Activated B cell treated with CpG ODN at 0.5 μM for 24 hours (primary cell): ENCODE results near the gene TPSAB1. TPM values are rescaled to one million over a fixed set of nuclear protein-coding genes. Genes with fewer than 3 reads are reported as not detected.

Experiments
- ATAC-seq: fragments of 200-7000 bp; cut with Tn5 transposase; one replicate; pipeline ENCODE4 v1.10.0; 2021; ENCODE audit warnings: low read depth, mild to moderate bottlenecking, moderate library complexity
- CTCF ChIA-PET: fragments of 350-600 bp; sonication (Branson Sonifier 250); formaldehyde crosslinking; loops from one replicate; lab custom pipeline; 2021; ENCODE audit warnings: antibody characterized with exemption; lab: Charles Lee
- POLR2A ChIA-PET: fragments of 350-600 bp; sonication (Branson Sonifier 250); formaldehyde crosslinking; loops from one replicate; lab custom pipeline; 2021; ENCODE audit warnings: antibody characterized with exemption; lab: Charles Lee
- DNase-seq: peaks from one replicate; pipeline ENCODE4 v3.0.0; 2022
- H3K27ac Mint-ChIP-seq: one replicate; pipeline ENCODE4 v1.8.0; 2020; ENCODE audit warnings: mixed read lengths
- H3K27me3 Mint-ChIP-seq: one replicate; pipeline ENCODE4 v1.8.0; 2021; ENCODE audit warnings: mixed read lengths
- H3K36me3 Mint-ChIP-seq: one replicate; pipeline ENCODE4 v1.8.0; 2021; ENCODE audit warnings: low read depth, mixed read lengths
- H3K4me1 Mint-ChIP-seq: one replicate; pipeline ENCODE4 v1.8.0; 2021; ENCODE audit warnings: mixed read lengths
- H3K4me3 Mint-ChIP-seq: one replicate; pipeline ENCODE4 v1.8.0; 2020; ENCODE audit warnings: mild to moderate bottlenecking, mixed read lengths
- H3K9me3 Mint-ChIP-seq: one replicate; pipeline ENCODE4 v1.8.0; 2020; ENCODE audit warnings: mixed read lengths
- CTCF ChIP-seq: fragments of 200-600 bp; IDR thresholded peaks from one replicate; pipeline ENCODE4 v1.8.0; 2022; ENCODE audit warnings: antibody characterized with exemption, mild to moderate bottlenecking
- intact Hi-C: fragments of 100-400 bp; cut with micrococcal nuclease; formaldehyde crosslinking; loops from one replicate; pipeline ENCODE4 v1.15.1; 2024
- total RNA-seq: library from RNA; stranded (reverse); gene quantifications from 2 replicates; pipeline ENCODE4 v1.2.3, GENCODE V29; 2022

Gene TPSAB1
- total RNA-seq, 1 donor from 2014 or later = not detected

DNA sequence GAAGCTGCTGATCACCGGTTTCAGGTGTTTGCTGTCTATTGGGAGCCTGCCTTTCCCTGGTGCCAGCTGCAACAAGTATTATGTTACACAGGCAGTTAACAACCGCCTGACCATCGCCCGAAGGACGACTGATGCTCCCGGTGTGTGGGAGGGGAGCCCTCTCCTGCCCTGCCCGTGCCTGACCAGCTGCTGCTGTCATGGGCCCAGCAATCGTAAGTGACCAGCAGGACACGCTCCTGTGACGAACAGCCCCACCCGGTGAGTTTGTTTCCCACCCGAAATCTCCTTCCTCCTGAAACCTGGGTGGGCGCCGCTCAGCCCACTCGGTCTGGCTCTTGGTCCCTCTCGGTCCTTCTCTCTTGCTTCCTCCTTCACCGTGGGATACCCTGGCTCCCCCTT, 51.1 kb downstream of the TPSAB1 start:
- no peak overlapping the region for H3K4me3 Mint-ChIP-seq

More for the DNA sequence above, 51.1 kb downstream of the TPSAB1 start:
- ChIA-PET POLR2A (no interaction called here), CTCF (no interaction called here)
- peaks cover 23% of the 10 kb centered on the region for H3K4me1 Mint-ChIP-seq
- TF ChIP-seq CTCF = no peak
- intact Hi-C loops = no loop called here
- DNase-seq = no peak
- no peak overlapping the region for H3K27ac Mint-ChIP-seq
- H3K36me3 Mint-ChIP-seq = no peaks in the 10 kb centered on the region
- peaks cover 38% of the 10 kb centered on the region for H3K27me3 Mint-ChIP-seq
- no peaks in the 10 kb centered on the region for H3K9me3 Mint-ChIP-seq
- no peak for ATAC-seq

Other genes with a start within 250 kb of the TPSAB1 start
- gene SSTR5, start 168.0 kb upstream of the TPSAB1 start, total RNA-seq = not detected in 2 replicates
- not detected in 2 replicates for gene C1QTNF8, start 144.5 kb upstream of the TPSAB1 start, total RNA-seq
- 0.02 TPM in 1 of 2 replicates, not detected in the other for gene CACNA1H, start 87.6 kb upstream of the TPSAB1 start, total RNA-seq
- not detected in 2 replicates for gene TPSG1, start 15.4 kb upstream of the TPSAB1 start, total RNA-seq
- not detected in 2 replicates for gene TPSB2, start 10.5 kb upstream of the TPSAB1 start, total RNA-seq
- gene TPSD1, start 15.4 kb downstream of the TPSAB1 start, total RNA-seq = not detected in 2 replicates
- gene UBE2I, start 68.9 kb downstream of the TPSAB1 start, total RNA-seq = 220 and 240 TPM in 2 replicates
- 6.5 and 8.5 TPM in 2 replicates for gene BAIAP3, start 92.9 kb downstream of the TPSAB1 start, total RNA-seq
- 45.3 and 49.0 TPM in 2 replicates for gene TSR3, start 111.2 kb downstream of the TPSAB1 start, total RNA-seq
- gene GNPTG, start 111.2 kb downstream of the TPSAB1 start, total RNA-seq = 36.3 and 40.2 TPM in 2 replicates
- gene UNKL, start 174.0 kb downstream of the TPSAB1 start, total RNA-seq = 42.1 and 70.7 TPM in 2 replicates
- 15.4 and 18.2 TPM in 2 replicates for gene UQCC4, start 180.0 kb downstream of the TPSAB1 start, total RNA-seq
- gene PERCC1, start 190.4 kb downstream of the TPSAB1 start, total RNA-seq = 0.24 and 0.33 TPM in 2 replicates
- gene CCDC154, start 203.9 kb downstream of the TPSAB1 start, total RNA-seq = 5.1 and 6.7 TPM in 2 replicates
- 127 and 144 TPM in 2 replicates for gene CLCN7, start 234.3 kb downstream of the TPSAB1 start, total RNA-seq
- not detected in 2 replicates for gene PTX4, start 248.2 kb downstream of the TPSAB1 start, total RNA-seq